GM18499 (cell line): ENCODE results near the gene ITGA2.

Experiments
- ATAC-seq: cut with Tn5 transposase; IDR thresholded peaks from one replicate; pipeline ENCODE4 v1.9.1; 2021; ENCODE audit warnings: moderate number of reproducible peaks; ENCODE audit not compliant: insufficient read depth, unreplicated experiment

The ITGA2 gene

DNA sequence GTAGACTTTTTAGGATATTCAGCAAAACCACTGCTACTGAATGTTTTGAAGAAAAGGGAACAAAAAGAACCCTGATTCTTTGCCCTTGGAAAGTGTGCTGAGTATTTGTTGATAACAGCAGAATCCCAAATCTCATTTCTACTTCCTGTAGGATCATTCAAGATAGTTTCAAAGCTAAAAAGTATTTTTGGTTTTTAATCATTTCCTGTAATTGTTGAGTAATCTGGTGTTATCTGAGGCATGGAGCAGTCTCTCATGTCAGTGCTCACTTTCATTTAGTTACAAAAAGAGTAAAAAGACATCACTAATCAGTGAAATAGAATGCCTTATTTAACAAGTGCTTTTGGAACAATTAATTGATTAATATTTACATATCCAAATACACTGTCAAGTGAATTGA is 56.1 kb downstream of the ITGA2 start:
- no peak for ATAC-seq

DNA sequence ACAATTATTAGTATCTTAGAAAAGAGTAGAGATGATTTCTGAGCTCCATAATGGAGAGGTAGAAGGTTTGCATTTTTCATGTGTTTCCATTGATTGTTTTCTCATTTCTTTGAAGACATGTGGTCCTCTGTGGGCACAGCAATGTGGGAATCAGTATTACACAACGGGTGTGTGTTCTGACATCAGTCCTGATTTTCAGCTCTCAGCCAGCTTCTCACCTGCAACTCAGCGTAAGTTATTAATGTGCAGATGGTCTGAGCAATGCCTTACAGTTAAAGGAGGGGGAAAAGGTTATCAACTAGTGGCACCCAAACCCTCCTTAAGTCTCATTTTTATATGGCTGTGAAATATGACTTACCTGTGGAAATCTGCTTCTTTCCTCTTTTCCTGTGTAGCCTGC is 59.1 kb downstream of the ITGA2 start:
- ATAC-seq: no peak

DNA sequence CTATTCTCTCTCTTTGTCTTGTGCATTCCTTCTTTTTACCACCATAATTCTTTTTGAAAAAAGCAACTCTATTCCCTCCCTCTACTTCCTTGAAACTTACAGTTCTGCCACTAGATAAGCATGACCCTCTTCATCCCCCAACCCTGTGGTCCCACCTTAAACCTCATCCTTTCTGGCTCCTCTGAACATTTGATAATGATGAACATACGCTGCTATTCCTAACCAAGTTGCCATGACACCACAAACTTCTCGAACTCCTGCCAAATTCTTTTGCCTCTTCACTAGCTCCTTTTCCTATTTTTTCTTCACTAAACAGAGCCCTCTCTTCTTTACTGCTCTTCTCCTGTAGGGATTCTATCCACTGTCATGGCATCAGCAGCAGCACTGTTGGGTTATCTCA is 63.3 kb downstream of the ITGA2 start:
- ATAC-seq: no peak

DNA sequence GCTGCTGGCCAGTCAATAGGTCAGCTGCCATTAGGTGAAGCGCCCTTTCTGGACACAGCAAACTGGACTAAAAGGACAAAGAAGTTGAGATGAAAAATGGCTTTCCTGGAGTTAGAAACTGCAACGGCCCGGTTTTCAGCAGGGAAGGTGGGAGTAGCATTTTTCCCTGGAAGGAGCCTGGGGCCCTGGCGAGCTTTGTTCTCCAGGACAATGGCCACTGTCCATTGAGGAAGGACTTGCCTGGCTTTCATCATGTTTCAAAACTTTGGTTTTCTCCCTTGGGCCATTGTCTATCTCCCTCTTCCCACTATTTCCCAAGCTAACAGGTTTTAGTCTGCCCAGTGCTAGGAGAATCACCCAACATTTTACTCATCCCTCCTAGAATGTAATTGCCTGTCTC is 64.2 kb downstream of the ITGA2 start:
- ATAC-seq: no peak

DNA sequence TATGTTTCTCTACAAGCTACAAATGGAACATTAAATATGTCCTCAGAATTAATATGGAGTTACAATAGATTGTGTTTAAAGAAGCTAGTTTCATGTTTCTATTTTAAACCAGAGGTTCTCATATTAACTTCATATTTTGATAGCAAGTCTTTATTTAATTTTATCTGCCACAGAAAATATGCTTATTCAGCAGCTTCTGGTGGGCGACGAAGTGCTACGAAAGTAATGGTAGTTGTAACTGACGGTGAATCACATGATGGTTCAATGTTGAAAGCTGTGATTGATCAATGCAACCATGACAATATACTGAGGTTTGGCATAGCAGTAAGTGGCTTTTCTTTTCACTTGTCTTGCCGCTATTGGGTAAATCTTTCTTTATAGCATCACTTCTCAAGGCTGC is 66.2 kb downstream of the ITGA2 start:
- no peak for ATAC-seq

DNA sequence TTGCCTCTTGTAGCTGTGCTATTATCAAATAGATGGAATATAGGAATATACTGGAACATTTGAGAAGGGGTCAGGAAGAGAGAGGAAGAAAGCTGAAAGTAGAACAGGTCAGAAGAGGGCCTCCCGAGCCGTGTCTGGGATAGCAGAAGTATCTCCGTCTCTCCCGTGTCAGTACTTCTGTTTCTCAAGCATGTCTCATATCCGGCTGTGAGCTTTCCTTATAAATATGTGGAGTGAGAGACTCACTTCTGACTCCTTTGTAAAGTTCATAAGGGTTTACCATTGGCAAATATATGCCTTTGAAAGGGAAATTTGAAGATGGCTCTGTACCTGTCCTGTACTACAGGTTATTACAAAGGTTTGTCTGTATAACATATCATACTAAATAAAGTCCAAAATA is 70.1 kb downstream of the ITGA2 start:
- no peak for ATAC-seq

DNA sequence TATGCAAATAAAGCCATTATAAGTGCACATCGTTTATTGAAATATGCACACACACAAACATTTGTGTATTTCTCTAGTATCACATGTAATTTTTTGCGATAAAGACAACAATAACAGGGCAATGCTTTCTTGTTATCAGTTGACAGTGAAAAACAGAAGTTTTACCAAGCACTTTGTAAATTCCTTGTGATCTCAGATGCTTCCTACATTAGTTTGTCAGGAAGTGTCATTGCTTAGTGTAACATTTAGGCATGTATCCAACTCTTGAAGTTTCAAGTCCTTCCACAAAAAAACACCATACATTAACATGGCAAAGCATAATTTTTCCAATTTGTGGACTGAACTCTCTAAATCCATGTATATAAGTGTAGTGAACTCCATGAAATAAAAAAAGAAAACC is 74.0 kb downstream of the ITGA2 start:
- ATAC-seq: no peak

DNA sequence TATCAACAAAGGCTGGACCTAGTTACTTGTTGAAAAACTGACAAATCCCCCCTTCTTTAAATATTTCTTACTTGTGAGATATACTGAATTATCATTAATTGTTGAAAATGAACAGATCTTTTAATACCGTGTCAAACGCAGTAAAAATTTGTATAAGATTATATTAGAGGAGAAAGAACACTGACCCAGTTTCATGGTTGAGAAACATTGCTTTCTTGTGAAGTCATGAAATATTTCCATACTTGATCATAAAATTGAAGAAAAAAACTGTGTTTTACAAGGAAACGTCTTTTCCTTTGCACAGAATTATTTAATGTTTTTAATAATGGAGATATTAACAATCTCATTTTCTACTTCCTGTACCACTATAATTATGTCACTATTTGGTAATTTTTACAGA is 74.6 kb downstream of the ITGA2 start:
- no peak for ATAC-seq

DNA sequence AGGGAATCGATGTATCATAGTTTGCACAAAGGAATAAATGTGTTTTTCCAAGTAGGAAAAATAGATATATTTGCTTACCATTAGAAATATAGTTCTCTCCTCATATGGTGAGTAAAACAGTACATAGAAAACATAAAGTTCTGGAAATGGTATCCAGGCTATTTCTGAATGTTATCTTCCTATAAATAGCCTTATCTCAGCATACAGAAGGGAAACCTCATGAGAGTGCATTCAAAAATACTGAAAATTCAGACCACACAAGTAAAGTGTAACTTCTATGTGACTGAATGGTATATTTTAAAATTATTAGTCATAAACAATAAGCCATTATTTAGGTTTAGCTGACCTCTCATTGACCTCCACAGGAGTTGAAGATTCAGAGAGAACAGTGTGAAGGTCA is 76.9 kb downstream of the ITGA2 start:
- no peak for ATAC-seq

DNA sequence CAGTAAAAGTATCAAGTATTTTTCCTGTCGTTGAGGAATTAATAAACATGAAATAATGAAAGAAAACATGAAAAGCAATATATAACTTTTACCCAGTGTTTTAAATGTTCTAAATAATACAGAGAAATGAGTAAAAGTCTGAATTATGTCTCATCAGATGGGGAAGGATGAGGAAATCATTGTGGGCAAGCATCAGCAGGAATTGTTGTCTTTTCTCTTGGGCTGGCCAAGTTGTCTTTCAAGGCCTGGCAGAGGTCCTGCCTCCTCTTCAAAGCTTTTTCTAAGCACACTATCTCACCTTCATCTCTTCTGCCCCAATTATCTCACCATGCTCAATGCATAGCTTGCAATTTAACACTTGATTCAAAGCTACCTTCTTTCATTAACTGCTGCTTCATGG is 78.5 kb downstream of the ITGA2 start:
- no peak for ATAC-seq

DNA sequence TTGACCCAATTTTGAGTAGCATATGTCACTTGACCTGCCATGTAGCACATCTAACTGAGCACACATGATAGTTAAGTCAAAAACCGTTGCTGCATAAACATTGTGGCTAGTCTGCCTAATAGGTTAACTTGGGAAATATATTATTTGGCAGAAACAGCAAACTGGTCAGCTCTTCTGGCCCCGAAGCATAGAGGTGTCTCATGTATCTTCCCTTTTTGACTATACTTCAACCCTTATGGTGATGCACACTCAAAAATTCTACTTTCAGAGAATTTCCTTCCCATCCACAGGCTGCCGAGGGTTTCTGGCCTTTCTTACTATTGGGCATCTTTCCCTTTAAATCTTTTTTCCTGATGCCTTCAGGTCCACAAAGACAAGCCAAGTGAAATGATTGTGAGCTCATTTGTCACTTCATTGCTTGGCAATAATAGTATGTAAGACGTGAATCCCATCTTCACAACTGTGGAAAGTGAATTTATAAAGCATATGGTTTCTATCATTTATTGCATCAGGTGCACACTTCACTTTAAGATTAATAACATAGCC is 79.2 kb downstream of the ITGA2 start:
- ATAC-seq: no peak

DNA sequence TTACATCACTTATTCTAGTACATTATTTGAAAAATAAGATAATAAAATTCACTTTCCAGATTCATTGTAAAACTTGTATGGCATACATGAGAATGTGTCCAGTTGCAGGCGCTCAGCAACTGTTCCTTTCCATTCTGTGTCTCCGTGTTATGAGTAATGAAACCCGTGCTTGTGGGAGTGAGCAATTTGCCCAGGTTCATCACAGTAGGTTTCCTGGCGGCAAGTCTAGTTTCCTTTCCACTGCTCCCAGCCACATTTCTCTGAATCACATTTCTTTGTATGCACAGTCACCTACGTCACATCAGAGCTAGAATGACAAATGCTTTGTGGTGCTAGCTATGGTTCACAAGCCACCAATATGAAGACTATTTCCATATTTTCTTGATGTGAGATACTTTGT is 80.5 kb downstream of the ITGA2 start:
- ATAC-seq: no peak

DNA sequence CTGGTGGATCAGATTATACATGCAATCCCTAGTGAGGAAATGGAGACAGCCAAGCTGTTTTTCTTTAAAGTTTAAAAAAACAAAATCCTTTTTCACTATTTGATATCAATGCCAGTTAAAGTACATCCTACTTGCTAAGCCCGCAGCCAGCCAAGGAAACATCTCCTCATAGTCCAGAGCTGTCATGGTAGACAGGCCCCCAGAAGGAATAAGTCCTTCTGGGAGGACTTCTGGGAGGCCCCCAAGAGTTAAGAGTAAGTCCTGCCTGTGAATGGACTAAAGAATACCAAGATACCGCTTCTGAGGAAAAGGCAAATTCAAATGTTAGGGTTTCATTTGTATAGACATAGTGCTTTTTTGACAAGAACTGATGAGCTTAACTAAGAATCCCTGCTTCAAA is 82.1 kb downstream of the ITGA2 start:
- ATAC-seq: no peak

DNA sequence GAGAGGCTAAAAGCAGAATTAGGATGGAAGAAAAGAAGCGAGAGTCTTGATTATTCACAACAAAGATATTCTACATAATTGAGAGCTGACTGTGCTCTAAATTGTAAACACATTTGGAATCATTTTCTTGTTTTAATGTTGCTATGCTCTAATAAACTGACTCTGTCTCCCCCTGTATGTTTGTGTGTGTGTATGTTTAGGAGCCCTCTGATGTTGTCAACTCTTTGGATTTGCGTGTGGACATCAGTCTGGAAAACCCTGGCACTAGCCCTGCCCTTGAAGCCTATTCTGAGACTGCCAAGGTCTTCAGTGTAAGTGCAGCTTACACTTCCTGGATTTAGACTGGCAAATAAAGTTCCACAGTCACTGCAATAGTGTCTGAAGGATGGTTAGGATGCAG is 82.6 kb downstream of the ITGA2 start:
- no peak for ATAC-seq

DNA sequence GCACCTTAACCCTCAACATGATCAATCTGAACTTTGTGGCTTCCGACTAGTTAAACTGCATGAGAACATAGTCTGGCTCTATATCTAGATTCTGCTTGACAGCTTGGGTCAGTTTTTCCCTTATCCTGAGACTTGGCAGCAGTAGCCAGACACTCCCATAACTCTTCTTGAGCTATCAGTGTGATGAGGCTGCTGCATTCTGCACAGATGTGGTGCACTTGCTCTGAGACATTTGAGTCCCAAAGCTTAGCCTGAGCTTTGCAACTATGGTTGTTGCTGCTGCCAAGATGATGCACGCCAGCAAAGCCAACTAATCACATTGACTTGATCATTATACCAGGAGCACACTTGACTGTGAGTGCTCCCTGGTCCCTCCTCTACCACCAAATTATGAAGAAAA is 84.2 kb downstream of the ITGA2 start:
- ATAC-seq: no peak

DNA sequence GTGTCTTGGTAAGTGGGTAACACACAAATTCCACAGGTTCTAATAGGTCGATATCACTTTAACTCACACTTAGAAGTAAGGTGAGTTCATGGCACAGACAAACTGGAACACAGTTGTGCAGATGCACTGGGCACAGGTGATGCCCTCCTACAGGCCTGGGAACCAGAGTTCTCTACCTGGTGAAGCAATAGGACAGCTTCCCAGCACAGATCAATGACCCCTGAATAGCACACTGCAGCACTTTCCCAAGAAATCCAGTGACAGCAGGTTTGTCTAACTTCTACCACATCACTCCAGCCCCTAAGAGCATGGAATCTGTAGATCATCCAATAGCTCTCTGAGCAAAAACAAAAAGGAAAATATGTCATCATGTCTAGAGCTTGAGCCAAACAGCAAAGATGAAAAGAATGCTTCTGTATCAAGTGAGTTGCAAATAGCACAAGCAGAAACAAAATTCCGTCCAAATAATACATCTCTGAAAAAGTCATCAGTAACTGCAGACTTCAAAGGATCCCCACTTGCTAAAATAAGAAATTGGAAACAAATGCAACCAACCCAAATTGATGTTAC is 86.9 kb downstream of the ITGA2 start:
- ATAC-seq: no peak

DNA sequence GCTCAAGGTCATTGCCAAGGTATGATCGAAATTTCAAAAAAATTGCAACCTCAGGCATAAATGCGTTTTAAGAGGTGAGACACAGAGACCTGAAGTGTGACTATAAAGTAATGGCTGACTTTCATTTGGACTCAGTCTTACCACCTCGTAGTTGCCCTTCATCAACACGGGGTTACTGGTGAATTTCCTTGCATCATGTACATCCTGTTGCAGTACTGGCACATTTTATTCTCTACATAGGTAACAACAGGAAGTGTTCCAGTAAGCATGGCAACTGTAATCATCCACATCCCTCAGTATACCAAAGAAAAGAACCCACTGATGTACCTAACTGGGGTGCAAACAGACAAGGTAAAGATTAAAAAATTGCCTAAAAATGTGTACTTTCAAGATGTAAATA is 91.1 kb downstream of the ITGA2 start:
- ATAC-seq: no peak

DNA sequence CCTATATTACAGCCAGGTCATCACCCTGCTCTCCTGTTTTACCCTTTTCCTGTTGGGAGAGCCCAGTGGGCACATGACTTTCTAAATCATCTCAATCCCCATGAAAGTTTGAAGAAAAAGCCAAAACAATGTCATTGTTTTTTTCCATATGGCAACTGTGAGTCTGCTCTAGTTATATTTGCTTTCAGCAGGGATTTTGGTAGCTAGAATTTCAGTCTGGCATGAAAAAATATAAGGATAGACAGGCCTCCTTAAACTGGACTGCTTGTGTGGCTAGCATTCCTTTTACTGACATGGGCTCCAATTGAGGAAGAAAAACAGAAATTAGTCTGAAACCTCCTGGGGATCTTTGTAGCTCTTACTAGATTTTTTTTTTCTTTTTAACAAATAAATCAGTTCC is 94.8 kb downstream of the ITGA2 start:
- no peak for ATAC-seq

DNA sequence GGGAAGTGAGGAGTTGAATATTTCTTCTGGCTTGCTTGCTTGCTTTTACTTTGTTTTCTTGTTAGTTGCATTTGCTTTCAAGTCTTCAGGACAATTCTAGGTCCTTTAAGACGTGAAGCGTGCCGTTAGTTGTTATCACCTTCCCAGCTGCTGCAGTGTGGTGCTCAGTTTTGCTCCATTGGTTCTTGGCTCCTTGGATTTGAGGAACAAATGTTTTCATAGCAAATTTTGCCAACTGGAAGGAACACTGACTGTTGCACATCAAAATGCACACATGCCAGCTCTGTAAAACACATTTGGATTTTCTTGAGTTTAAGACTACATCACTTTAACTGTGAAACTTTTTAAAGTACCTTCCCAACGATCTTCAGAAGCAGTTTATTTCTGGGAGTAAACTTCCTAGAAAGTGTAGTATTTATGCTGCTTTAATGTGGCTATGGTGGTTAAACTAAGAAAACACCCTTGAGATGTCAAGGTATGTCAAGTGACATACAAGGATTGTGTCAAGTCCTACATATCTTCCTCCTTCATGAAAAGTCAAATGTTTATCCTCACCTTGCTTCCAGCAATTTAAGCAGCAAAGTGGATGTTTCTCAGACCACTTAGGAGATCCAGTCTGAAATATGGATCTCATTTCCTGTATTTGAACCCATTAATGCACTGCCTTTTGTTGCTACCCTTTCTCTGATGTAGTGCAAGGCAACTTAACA is 95.5 kb downstream of the ITGA2 start:
- ATAC-seq: no peak

DNA sequence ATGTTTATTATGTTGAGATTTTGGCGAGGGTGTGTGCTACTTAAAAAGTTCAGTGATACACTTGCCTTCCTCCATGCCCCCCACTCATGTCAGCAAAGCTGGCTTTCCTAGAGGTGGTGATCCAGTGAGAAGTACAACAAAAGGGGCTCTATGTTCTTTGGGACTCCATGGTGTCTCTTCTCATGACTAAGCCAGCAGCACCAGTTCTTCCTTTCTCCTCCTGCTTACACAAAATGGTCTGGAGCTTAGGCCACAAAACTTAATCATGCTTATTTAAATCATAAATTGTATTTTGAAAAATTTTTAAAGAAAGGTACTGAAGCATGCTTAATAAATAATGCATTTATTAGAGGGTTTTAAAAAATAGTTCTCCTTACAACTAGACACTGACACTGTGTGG is 98.0 kb downstream of the ITGA2 start:
- ATAC-seq: no peak

DNA sequence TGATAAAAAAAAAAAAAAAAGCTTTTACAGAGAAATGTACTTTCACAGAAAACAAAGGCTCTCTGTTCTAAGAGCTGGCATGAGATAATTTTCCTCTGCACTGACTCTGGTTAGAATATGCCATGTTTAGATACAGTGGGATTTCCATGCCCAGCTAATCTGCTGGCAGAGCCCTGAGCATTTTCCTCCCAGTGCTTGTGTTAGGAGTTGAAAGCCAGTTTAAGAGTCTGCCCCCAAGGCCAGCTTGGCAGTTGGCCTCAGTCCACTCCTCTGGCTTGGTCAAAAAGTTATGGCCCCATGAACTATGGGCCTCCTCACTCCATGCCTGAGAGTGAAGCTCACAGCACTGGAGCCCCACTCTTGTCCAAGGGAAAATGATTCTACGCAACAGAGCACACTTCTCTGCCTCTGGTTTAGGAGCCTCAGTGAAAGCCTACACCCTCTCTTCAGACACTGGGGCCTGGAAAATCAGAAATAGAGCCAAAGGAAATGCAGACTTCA is 98.5 kb downstream of the ITGA2 start:
- no peak for ATAC-seq

DNA sequence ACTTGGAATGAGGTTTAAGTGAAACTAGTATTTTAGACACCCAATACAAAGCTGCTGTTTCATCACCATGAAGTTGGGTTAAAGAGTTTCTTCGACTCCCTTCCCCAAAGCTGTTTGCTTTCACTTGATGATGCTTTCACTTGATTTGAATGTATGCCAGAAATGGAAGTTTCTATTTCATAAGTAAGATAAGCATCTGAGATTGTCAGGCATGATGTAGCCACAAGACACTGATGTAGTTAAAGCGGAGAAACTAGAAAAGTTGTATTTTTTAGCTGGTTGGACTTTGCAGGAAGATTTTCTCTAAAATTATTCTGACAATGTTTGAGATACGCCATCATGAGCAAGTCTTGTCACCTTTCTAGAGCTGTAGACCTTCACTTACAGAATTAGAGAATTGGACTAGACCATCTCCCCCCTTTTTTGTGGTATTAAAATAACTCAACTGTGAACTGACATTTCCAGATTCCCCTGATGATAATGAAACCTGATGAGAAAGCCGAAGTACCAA is 100.4 kb downstream of the ITGA2 start:
- ATAC-seq: peak; percentile 85
